Cardiac muscle cell (in vitro differentiated cells and primary cell): Measurements from ENCODE around the gene DNM2. TPM values are rescaled to one million over a fixed set of nuclear protein-coding genes. Genes with fewer than 3 reads are reported as not detected.
"Not testable (repeated sequence)": the region's sequence is repeated elsewhere in the genome, so short reads cannot be mapped to it uniquely, and the experiment has no call there.

Source experiments
- DNase-seq, 2 donors: peaks; one replicate each; pipeline versions ENCODE4 v3.0.0 to v3.0.0-alpha.2; 2010 to 2017; ENCODE audit warnings: low read depth in 1 of 2, low spot score in 1 of 2
- H3K27ac ChIP-seq: fragments of 200-600 bp; sonication (generic); 2 replicates; pipeline ENCODE4 v1.5.1; 2016
- H3K27me3 ChIP-seq: fragments of 200-600 bp; sonication (generic); 2 replicates; pipeline ENCODE4 v1.6.0; 2016; ENCODE audit warnings: control low read depth
- H3K36me3 ChIP-seq: fragments of 200-600 bp; sonication (generic); 2 replicates; pipeline ENCODE4 v1.5.1; 2016; ENCODE audit warnings: control low read depth
- H3K4me1 ChIP-seq: fragments of 200-600 bp; sonication (generic); 2 replicates; pipeline ENCODE4 v1.8.1; 2017; ENCODE audit warnings: low read depth, mild to moderate bottlenecking, mixed run types
- H3K4me3 ChIP-seq: fragments of 200-600 bp; sonication (generic); 2 replicates; pipeline ENCODE4 v1.5.1; 2016; ENCODE audit warnings: mild to moderate bottlenecking
- H3K9me3 ChIP-seq: fragments of 200-600 bp; sonication (generic); 2 replicates; pipeline ENCODE4 v1.5.1; 2017; ENCODE audit warnings: low read depth, mild to moderate bottlenecking, control low read depth
- polyA plus RNA-seq: library from polyadenylated mRNA; unstranded; fragments of >200 nt; fragmentation: Nextera tagmentation; extraction: Ambion mirVana; gene quantifications from 2 replicates; pipeline ENCODE4 v1.2.1, GENCODE V29; 2016
- total RNA-seq: library from RNA; depleted of rRNA; stranded (reverse); fragments of >200 nt; gene quantifications from 2 replicates; pipeline ENCODE4 v1.2.3, GENCODE V29; 2016
- TF ChIP-seq, protein P1 (sequence below): IDR thresholded peaks from 2 replicates; pipeline ENCODE4 v1.5.1; 2012; ENCODE audit warnings: low read depth, mild to moderate bottlenecking, low read length

DNM2 gene
- total and polyA plus RNA-seq, 2 experiments from 2014 or later, result 122 to 132 TPM

DNA sequence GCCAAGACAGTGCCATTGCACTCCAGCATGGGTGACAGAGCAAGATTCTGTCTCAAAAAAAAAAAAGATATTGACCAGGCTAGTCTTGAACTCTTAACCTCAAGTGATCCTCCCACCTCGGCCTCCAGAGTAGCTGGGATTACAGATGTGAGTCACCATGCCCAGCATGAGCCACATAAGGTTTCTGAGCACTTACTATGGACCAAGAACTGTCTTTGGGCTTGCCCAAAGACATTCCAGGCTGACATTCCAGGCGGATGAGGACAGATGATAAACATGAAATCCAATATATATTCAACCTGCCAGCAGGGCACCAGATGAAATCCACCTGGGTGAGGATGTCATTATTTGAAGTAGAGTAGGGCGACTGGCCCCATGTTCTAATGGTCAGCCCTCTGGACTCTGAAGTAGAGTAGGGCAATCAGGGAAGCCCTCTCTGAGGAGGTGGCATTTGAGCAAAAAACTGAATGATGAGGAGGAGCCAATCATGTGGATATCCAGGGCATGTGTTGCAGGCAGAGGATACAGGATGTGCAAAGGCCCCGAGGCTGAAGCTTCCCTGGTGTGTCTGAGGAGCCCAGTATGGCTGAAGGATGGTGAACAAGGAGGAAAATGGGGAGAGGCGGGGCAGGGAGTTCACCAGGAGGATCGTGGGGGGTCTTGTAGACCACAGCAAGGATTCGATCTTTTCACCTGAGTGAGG, 134.4 kb downstream of the DNM2 start:
- Histone ChIP-seq H3K4me1 (no peaks in the 10 kb centered on the region), H3K27ac (no peak overlapping the region), H3K9me3 (no peaks in the 10 kb centered on the region), H3K4me3 (no peak overlapping the region), H3K27me3 (no peaks in the 10 kb centered on the region), H3K36me3 (no peaks in the 10 kb centered on the region)
- TF ChIP-seq, protein P1, sequence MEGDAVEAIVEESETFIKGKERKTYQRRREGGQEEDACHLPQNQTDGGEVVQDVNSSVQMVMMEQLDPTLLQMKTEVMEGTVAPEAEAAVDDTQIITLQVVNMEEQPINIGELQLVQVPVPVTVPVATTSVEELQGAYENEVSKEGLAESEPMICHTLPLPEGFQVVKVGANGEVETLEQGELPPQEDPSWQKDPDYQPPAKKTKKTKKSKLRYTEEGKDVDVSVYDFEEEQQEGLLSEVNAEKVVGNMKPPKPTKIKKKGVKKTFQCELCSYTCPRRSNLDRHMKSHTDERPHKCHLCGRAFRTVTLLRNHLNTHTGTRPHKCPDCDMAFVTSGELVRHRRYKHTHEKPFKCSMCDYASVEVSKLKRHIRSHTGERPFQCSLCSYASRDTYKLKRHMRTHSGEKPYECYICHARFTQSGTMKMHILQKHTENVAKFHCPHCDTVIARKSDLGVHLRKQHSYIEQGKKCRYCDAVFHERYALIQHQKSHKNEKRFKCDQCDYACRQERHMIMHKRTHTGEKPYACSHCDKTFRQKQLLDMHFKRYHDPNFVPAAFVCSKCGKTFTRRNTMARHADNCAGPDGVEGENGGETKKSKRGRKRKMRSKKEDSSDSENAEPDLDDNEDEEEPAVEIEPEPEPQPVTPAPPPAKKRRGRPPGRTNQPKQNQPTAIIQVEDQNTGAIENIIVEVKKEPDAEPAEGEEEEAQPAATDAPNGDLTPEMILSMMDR, result no peak
- peak in 1 of 2 donors; percentile 45 for DNase-seq

DNA sequence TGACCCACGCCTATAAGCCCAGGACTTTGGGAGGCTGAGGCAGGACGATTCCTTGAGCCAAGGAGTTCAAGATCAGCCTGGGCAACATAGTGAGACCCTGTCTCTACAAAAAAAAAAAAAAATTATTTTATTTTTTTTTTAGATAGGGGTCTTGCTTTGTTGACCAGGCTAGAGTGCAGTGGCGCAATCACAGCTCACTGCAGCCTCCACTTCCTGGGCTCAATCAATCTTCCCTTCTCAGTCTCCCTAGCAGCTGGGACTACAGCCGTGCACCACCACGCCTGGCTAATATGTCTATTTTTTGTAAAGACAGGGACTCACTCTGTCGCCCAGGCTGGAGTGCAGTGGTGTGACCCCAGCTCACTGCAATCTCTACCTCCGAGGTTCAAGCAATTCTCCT, 135.1 kb downstream of the DNM2 start:
- Histone ChIP-seq H3K4me1 (no peaks in the 10 kb centered on the region), H3K27ac (no peak overlapping the region), H3K9me3 (no peaks in the 10 kb centered on the region), H3K36me3 (no peaks in the 10 kb centered on the region), H3K4me3 (no peak overlapping the region), H3K27me3 (no peaks in the 10 kb centered on the region)
- TF ChIP-seq, protein P1, result no peak
- no peak for DNase-seq

DNA sequence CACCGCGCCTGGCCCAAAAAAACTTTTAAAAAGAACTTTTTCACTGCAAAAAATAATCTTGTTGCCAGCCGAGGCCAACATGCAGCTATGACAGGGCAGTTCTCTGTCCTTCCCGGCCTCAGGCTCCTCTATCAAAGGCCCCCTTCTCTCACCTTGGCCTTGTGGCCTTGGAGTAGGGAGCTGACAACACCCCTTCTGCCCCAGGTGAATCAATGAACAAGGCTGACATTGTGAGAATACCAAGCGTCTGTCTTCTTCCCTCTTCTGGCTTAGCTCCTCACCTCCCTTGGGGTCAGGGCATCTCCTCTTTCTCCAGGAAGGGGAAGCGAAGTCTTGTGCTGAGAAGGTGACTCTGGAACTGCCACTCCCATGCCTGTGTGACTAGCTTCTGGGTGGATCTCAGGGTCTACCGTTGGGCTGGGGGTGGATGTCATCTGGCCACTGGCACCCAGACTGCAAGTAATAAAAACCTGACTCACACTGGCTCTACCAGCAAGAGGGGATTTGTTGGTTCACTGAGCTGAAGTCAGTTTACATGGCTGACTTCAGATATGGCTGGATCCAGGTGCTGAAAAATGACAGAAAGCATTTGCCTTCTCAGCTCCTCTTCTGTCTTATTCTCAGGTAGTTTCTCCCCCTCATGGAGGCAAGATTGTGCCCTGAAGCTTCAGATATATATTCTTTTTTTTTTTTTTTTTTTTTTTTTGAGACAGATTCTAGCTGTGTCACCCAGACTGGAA, 136.6 kb downstream of the DNM2 start:
- Histone ChIP-seq H3K27ac (no peak overlapping the region), H3K36me3 (no peaks in the 10 kb centered on the region), H3K4me3 (no peak overlapping the region), H3K4me1 (no peaks in the 10 kb centered on the region), H3K27me3 (no peaks in the 10 kb centered on the region), H3K9me3 (no peaks in the 10 kb centered on the region)
- DNase-seq, result no peak
- TF ChIP-seq, protein P1, result no peak

DNA sequence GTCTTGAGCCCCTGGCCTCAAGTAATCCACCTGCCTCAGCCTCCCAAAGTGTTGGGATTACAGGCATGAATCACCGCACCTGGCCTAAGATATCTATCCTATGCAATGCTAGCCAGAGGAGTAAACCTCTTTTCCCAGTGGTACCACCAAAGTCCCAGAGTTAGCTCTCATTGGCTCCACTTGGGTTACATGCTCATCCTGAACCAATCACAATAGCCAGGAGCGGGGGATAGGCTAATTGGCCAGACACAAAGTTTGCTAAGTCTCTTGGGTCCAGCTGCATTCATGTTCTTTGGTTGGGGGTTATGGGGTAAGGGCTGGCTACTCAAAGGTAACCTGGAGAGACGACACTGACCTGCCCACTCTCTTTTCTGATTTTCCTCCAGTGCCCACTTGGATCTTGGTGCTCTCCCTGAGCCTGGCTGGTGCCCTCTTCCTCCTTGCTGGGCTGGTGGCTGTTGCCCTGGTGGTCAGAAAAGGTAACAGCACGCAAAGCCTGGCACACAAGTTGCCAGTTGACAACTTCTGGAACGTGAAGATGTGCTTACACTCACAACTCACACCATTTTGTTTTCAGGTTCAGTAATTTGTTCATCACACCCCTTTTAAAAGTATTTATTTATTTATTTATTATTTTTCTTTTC, 138.1 kb downstream of the DNM2 start:
- Histone ChIP-seq H3K9me3 (no peaks in the 10 kb centered on the region), H3K27me3 (no peaks in the 10 kb centered on the region), H3K27ac (no peak overlapping the region), H3K36me3 (no peaks in the 10 kb centered on the region), H3K4me3 (no peak overlapping the region), H3K4me1 (no peaks in the 10 kb centered on the region)
- DNase-seq, result peak; percentile 11 to 25
- TF ChIP-seq, protein P1, result peak; percentile 43

DNA sequence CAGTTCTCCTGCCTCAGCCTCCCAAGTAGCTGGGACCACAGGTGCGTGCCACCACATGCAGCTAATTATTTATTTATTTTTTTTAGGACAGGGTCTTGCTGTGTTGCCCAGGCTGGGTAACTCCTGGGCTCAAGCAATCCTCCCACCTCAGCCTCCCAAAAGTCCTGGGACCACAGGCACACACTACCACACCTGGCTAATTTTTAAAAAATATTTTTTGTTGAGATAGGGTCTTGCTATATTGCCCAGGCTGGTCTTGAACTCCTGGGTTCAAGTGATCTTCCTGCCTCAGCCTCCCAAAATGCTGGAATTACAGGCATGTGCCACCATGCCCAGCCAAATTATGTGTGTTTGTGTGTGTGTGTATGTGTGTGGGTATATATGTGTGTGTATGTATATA, 139.0 kb downstream of the DNM2 start:
- not testable (repeated sequence) for H3K9me3 ChIP-seq, H3K4me1 ChIP-seq, H3K27me3 ChIP-seq, H3K36me3 ChIP-seq, H3K27ac ChIP-seq, DNase-seq, H3K4me3 ChIP-seq
